HFF-Myc (cell line): ENCODE data around the gene NLGN1.

Experiments
- DNase-seq: peaks from one replicate; pipeline ENCODE4 v3.0.0-alpha.2; 2011; ENCODE audit warnings: low read depth; ENCODE audit errors: extremely low read depth
- H3K4me3 ChIP-seq: replicated peaks from 2 replicates; pipeline ENCODE4 v1.5.1; 2011; ENCODE audit warnings: low read depth, mild to moderate bottlenecking, control low read depth, low read length
- CTCF ChIP-seq: IDR thresholded peaks from 2 replicates; pipeline ENCODE4 v1.5.1; 2012; ENCODE audit warnings: mild to moderate bottlenecking, low read depth, low read length, control low read depth; ENCODE audit errors: missing control alignments

Gene NLGN1

GRCh38 chr3:174197416-174197815, 799.9 kb downstream of the NLGN1 start:
- DNase-seq: no peak
- H3K4me3 ChIP-seq: no peak overlapping the region
- no peak for TF ChIP-seq CTCF

- DNase-seq: no peak
Observed at GRCh38 chr3:174198199-174198598, 800.7 kb downstream of the NLGN1 start.

GRCh38 chr3:174199696-174200095, 802.2 kb downstream of the NLGN1 start:
- no peak for TF ChIP-seq CTCF
- no peak overlapping the region for H3K4me3 ChIP-seq
- DNase-seq: no peak

More at GRCh38 chr3:174198199-174198598, 800.7 kb downstream of the NLGN1 start:
- no peak overlapping the region for H3K4me3 ChIP-seq
- TF ChIP-seq CTCF: no peak

- no peak for TF ChIP-seq CTCF
- DNase-seq: no peak
- no peak overlapping the region for H3K4me3 ChIP-seq
Observed at GRCh38 chr3:174202116-174202515, 804.6 kb downstream of the NLGN1 start.

GRCh38 chr3:174202561-174202960, 805.0 kb downstream of the NLGN1 start:
- no peak overlapping the region for H3K4me3 ChIP-seq
- no peak for DNase-seq
- TF ChIP-seq CTCF: no peak

- TF ChIP-seq CTCF: no peak
- no peak for DNase-seq
- no peak overlapping the region for H3K4me3 ChIP-seq
Observed at GRCh38 chr3:174204765-174205164, 807.2 kb downstream of the NLGN1 start.

- no peak overlapping the region for H3K4me3 ChIP-seq
- DNase-seq: no peak
- TF ChIP-seq CTCF: no peak
Observed at GRCh38 chr3:174206607-174207192, 809.2 kb downstream of the NLGN1 start.
